Activated CD4-positive, CD25-positive, alpha-beta regulatory T cell treated with anti-CD3 and anti-CD28 coated beads, Interleukin-2, amount 50 U/mL, for 24 hours (primary cell): ENCODE data around the gene PAX6.

Source experiments
- ATAC-seq, 2 donors: fragments of 150-1000 bp; cut with Tn5 transposase; one replicate each; pipeline ENCODE4 v1.10.0; 2021; ENCODE audit warnings: mild to moderate bottlenecking in 1 of 2, moderate library complexity in 1 of 2

Gene PAX6

DNA sequence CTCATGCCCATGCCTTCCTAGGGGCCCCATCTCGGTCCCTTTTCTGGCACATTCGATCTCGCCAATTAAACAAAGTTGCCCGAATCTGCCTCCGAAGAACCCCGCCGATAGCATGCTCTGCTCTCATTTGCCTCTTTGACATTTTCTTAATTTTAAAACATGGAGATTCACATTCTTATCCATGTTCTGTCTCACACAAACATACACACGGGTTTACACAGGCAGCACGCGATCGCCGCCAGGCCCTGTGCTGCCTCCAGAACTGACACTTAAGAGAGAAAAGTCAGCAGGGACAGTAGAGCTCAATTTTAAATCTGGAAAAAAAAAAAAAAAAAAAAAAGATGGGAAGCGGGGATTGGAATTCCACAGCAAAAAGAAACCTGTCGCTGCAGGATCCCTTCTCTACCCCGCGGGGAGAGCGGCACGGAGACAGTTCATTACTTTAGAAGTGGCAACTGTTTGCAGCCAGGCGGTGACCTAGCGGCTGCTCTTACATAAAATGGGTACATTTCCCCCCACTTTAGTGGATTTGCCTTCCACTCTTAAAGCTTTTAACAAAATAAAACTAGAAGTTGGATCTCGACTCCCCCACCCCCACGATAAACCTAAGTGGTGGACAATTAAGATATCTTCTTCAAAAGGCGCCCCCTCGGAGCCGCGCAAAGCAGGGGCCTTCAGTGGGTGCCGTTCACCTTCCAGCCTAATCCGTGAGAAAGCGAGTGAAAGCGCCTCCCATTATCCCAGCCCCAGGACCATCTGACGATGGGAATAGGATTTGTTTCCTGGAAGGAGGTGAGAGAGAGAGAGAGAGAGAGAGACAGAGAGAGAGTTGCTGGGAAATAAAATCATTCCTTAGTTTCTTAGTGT, 13.7 kb downstream of the PAX6 start:
- no peak for ATAC-seq

DNA sequence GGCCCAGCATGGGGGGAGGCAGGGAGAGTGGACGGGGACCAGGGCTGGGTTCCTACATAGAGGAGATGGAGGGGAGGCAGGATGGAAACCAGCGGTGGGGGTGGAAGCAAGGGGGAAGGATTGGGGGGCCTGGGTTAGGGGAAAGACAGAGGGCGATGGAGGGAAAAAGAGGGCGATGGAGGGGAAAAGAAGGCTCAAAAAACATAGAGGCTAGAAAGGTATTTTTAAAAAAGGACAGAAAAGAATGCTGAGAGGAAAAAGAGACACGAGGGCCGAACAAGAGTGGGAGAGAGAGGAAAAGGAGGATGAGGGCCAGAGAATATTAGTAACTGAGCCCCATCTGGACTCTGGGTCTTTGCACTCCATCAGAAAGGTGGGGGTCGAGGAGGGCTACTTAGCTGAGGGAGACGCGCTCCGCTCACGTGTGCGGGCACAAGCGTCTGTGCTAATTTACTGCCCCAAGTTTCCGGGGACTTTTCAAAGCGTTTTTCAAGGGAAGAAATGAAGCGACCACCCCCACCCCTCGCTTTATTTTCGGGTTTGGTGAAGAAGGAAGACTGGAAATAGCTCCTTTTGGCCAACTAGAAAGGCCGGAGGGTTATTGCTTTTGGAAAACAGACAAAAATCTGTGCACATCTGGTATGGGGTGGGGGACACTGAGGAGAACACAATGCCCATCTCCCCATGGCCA, 14.5 kb downstream of the PAX6 start:
- ATAC-seq: no peak

DNA sequence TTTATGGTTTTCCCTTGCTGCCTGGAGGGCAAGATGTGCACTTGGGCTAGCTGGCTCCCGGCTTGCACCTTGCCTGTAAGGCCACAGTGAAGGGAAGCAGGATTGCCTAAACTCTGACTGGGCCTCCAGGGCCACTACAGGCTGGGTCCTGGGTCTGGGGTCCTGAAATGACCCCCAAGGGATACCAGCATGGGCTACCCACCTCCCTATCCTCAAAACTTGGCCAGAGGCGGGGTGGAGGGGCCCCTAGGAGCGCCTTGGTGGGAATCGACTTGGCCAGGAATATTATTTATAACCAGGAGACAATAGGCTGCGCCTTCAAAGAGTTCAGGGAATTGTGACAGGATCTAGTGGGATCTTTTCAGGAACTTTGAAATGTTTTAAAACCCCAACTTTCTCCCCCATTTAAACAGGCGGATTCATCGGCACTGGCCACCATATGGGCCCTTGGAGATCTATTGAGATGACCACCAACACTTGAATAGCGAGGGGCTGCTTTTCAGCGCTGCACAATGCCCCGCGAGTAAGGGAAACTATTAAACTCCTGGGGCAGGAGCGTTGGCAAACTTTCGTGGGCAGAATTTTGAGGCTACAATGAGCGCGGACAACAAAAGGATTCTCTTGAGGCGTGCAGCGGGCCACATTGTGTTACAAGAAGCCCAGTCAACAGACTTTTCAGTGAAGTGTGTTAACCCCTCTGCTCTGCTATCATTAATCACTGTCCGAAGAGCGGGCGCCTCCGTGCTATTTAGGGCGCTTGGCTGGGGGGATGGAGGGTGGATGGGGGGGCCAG, 15.2 kb downstream of the PAX6 start:
- ATAC-seq: no peak

DNA sequence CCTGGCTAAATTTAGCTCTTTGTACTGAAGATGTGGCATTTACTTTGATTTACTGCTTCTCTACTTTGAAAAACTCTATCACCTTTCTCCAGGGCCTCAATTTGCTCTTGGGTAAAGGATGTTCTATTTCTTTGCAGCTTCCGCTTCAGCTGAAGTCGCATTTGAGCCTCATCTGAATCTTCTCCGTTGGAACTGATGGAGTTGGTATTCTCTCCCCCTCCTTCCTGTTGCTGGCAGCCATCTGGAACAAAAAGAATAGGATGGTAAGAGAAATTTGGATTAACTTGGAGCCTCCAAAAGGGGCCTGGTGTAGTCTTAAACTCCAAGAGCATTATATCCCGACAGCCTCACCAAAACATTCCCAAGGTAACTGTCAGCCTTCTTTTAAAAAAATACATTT, 16.6 kb downstream of the PAX6 start:
- ATAC-seq: no peak

DNA sequence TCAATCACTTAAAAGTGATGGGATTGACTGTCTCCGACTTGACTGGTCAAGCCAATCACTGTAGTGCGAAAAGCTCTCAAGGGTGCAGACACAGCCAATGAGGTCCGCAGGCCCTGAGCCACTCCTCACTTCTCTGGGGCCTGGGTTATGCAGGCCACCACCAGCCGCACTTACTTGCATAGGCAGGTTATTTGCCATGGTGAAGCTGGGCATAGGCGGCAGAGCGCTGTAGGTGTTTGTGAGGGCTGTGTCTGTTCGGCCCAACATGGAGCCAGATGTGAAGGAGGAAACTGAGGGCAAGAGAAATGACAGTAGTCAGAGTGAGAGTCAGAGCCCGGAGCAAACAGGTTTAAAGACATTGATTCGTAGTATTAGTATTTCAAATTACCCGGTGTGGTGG, 17.9 kb downstream of the PAX6 start:
- no peak for ATAC-seq

DNA sequence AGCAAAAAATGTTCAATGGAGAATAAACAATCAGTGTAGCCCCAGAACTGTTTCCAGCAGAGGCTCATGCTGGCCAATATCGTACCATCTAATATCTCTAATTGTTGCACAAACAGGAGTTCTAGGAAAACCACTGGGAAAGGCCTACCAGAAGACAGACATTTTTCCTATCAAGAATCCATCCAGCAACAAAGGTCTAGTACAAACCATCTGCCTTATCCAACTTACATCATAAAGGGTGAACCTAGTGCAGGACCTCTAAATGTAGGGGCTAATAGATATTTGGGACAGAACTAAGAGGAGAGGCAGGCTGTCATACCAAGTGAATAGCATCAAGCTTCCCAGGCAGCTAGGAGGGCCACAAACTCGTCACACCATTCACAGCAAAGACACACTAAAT, 18.7 kb downstream of the PAX6 start:
- ATAC-seq: no peak

DNA sequence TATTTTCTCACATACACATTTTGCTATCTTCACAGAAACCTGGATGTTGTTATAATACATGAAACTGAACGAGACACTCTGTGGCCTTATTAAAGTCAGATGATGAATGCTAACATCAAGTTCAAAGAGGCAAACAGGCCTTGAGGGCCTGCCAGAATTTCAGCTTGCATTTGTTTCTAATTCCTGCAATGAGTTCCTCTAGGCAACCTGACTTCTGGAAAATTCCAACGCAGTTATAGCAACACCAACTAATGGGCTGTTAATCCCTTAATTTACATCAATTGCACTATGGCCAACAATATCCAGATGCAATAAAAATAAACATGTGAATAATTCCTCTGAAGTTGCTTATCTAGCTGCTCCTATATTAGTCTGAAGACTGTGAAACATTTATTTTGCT, 19.1 kb downstream of the PAX6 start:
- no peak for ATAC-seq

DNA sequence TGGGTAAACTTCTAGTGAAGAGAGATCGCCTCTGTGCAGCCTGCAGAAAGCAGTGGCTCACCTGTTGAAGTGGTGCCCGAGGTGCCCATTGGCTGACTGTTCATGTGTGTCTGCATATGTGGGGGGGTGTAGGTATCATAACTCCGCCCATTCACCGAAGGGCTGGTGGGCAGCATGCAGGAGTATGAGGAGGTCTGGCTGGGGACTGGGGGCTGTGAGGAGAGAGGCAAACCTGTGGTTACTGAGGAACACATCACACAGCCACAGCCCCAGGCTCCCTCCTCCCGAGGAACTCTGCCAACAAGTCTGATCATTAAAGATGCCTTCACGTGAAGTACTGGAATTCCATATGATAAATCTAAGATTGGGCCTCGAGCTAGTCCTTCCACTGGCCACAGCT, 20.5 kb downstream of the PAX6 start:
- no peak for ATAC-seq

DNA sequence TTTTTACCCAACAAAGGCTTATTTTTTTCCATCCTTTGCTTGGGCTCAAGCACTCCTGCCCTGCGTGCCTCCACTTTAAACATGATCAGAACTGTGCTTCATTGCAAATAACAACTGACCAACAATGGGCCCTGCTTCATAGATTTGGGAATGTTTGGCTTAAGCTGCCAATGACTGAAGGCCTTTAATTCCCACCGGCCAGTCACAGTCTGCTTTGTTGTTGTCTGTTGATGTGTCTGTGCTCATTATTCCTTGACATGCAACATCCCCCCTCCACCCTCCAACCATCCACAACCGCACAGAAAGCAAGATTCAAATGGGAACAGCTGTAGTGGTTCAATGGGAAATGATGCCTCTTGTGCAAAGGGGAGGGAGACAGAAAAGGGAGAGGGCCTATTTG, 23.0 kb downstream of the PAX6 start:
- ATAC-seq: no peak

DNA sequence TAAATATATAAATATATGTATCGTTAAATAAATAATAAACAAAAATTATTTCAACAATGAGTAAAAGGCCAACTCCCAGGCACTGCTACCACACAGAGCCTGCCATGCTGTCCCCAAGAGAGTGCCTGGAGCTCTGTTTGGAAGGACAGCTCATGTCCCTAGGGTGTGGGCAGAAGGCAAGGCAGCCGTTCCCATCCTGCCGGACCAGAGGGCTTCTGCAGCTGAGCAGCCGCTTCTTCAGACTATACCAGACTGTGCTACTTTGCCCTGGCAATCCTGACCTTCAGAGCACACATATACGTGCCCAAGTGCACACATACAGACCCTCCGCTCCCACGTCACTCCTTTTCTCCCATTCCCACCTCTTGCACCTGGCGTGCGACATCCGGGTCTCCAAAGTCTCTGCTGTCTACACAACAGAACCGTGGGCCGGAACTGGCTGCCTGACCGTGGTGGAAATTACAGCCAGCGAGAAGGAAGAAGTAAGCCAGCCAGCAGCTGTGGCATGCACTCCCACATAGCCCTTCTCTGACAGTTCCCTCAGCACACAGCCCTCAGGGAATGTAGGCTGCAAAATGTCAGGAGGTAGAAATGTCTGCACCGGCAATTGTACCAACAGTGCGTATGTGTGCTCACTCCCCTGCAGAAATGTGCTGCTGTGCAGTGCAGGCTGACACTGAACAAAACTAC, 24.0 kb downstream of the PAX6 start:
- no peak for ATAC-seq

DNA sequence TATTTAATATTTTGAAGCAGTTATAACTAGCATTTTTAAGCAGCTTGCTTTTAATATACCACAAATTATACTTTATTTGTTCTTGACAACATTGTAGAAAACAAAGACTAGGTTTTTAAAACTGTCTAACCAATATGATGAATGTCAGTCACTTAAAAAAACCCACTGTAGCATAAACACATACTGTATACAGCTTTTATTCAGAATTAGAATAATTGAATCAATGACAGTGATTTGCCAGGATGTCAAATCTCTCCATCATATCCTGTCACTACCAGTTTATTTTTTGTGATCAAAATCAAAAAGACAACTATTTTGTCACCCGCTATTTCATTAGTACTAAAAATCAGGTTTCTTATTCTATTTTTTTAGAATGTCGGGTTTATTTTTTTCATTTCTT, 26.5 kb downstream of the PAX6 start:
- no peak for ATAC-seq

DNA sequence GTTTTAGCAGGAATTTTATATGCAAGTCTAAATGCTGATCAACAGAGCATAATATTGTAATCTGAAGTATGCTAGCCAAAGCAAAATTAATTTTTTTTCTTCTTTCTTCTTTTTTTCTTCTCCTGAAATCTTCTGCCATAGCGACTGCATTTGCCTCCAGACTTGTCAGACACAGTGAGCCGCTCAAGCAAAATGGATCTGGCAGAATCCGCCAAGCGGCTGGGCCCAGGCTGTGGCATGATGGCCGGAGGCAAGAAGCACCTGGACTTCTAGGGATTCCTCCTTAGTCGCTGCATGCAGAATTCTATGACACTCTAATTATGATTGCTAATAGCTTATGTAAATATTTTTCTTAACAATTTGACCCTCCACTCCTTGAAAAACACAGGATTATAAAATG, 27.9 kb downstream of the PAX6 start:
- no peak for ATAC-seq

DNA sequence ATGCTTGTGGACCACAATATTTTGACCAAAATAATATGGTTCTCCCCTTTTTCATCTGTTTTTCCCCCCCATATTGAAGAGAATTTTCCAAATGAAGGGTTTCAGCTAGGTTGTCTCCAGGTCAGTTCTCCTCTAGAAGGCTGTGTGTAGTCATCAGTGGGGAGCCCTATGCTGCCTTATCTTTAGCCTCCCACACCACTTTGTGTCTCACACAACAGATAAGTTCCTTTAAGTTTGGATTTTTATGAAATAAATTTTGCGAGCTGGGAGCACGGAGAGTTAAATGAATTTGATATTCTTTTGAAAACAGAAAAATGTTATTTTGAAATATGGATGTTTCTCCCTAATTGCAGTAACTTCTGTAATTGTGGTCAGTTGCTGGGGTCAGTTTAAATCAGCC, 28.9 kb downstream of the PAX6 start:
- no peak for ATAC-seq

DNA sequence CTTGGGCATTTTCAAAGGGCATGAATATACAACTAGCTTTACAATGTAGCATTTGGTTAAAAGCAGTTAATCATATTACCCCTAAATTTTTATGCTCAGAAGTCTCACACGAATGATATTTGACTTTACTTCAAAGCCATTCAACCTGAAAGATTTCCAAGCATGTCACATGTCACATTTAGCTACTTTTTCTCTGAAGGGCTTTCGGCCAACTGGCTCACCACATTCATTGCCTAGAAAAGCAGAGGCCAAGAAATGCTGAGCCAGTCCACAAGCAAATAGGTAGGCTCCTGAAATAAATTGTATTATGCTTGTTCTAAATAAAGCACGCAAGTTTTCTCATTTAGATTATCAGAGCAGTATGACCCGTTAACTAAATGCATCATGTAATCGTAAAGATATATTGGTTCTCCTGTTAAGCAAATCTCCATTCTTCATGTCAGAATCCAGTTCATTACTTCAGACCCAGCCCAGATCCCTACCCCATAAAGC, 30.6 kb downstream of the PAX6 start:
- no peak for ATAC-seq

DNA sequence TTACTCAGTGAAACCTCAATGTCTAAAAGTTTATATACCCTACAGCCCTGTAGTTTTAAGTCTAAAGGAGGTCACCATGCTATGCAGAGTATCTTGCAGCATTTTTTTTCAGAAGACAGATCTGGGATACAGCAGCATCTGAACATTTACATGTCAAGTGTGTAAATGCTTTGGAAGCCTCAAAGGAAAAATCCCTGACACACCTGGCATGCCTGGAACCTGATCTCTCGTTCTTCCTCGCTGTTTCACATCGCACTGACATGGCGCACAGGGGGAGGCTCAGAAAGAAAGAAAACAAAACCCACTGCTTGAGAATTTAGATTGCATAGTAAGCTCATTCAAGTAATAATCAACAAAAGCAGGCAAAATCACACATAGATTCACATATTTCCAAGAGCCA, 31.0 kb downstream of the PAX6 start:
- ATAC-seq: no peak

DNA sequence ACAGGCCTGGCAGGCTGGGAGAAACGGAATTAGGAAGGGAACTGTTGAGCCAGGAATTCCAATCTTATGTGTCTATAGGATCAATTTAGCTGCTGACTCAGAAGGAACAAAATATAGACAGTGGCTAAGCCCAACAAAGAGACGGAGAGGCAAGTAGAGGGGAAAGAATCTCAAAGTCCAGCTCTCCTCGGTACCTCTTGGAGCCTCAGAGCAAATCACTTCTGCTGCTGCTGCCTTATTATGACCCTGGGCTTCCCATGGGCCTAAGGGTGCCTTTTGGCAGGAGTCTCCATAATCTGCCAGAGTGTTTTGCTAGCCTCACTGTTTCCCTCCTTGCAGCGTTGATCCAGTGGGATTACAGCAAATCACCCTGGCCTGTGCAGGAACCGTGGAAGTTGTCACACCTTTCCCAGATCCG, 31.7 kb downstream of the PAX6 start:
- ATAC-seq: no peak

DNA sequence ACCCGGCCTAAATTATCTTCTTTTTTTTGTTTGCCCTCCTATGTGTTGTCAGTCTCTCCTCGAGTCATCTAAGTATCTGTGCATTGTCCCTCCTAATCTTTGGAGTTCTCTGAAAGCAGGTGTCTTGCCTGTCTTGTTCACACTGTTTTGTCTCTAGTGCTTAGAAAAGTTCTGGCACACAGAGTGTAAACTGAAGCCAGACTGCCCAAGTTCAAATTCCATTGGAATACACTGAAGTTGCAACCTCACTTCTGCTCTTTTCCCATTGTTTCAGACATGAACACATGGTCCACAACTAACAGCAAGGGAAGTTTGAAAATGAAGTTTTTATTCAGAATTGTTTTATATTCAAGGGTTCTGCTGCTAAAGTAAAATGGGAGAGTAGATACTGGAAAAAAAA, 38.7 kb downstream of the PAX6 start:
- no peak for ATAC-seq

DNA sequence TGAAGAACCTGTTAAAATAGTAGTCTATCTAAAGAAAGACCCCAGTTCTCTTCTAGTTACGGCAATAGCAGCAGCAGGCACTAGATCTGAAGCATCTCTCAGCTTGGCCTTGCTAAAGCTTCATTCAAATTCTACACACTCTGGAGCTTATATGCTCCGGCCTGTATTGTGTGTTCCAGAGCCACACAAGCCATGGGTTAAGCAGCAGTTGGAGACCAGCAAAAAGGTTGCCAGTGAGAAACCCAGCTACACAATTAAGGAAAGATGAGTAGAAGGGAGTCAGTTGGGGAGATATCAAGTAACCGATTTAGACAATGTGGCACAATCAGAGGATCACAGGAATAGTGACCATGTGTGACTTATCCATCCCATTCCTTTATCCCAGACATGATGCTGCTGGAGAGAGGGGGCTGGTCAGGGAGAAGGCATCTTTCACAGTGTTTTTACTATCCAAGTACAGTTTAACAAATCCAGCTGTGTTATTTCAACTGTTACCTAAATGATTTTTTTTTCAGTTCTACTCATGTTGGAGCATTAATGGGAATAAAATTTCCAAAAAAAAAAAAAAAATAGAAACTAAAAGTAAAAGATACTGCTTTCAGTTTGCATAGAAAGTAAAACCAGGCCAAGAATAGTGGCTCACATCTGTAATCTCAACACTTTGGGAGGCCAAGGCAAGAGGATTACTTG, 41.0 kb downstream of the PAX6 start:
- no peak for ATAC-seq

DNA sequence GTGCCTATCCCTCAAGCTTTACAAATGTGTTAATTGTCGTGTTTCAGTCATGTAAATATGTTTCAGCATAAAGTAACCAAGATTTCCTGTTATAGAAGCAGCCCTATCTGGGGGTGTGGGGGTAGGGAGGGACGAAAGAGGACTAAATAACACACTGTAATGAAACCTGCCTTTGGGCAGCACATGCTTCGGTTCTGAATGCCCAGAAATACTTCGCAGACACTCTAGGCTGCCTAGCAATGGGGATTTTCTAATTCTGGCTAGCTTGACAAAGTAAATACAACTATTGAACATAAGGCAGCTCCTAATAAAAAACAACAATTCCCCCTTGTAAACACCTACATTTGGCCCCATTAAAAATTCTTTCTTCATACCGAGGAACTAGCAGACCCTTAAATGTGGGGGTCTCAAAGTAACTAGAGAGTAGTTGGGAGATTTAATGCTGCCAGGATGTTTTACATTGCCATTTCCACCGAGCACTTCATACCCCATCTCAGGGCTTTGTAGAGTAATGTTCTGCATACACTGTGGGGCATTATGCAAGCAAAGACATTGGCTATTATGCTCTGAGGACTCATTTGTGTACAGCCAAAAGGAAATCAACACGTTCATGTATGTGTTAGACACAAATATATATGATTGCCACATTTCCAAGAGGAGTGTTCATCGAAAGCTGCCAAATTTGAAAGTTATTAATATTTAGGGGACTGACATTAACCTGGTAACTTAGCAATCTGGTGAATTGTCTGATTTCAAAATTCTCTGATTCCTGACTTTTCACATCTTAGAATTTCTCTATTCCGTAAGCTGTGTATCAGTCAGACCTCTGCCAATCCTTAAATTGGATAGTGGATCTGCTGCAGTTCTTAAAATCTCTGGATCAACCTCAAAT, 42.1 kb downstream of the PAX6 start:
- no peak for ATAC-seq

DNA sequence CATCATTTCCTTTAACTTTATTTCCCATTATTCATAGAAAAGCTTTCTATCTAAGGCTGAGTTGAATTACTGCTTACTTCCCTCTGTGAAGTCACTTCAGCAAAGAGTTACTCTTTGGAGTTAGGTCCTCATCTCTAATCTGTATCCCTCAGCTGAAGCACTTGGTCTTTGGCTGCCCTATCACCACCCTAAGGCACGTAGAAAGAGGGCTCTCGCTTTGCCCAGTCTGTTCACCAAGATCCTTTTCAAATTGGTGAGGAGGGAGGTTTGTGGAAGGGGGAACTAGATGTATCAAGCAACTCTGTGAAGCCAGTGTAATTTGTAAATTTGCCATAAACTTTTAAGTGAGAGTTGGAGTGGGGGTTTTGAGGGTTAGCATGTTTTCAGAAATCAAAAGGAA, 43.4 kb downstream of the PAX6 start:
- ATAC-seq: no peak

DNA sequence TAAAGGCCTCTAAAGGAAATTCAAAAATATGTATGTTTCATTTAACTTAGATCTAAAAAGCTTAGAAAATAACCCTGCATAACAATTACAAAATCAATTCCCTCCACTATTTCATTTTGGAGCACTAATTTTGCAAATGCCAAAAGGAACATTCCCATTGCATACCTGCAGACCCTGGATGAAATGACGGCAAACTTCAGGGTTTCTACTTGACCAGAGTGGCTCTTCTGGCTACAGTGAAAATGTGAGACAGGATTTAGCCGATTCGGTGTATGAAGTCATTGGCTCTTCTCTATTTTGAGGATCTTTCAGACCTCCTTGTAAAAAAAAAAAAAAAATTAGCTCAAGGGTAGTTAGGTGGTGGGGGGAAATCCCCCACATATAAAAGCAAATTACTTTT, 44.1 kb downstream of the PAX6 start:
- no peak for ATAC-seq
